Measurements from ENCODE around the gene ATG4B. TPM values are rescaled to one million over a fixed set of nuclear protein-coding genes. Genes with fewer than 3 reads are reported as not detected.

The ATG4B gene
- total RNA-seq, 1 donor from 2014 or later, result 84.4 TPM

Other genes starting within 250 kb of the ATG4B start
- gene STK25, start 129.1 kb upstream of the ATG4B start, total RNA-seq, result 285 and 334 TPM in 2 replicates
- 99.5 and 117 TPM in 2 replicates for gene BOK, start 78.9 kb upstream of the ATG4B start, total RNA-seq
- gene THAP4, start 535 bp upstream of the ATG4B start, total RNA-seq, result 46.7 and 50.9 TPM in 2 replicates
- gene DTYMK, start 49.1 kb downstream of the ATG4B start, total RNA-seq, result 26.3 and 33.4 TPM in 2 replicates
- 7.9 and 16.2 TPM in 2 replicates for gene ING5, start 64.3 kb downstream of the ATG4B start, total RNA-seq
- 8.8 and 11.2 TPM in 2 replicates for gene D2HGDH, start 96.9 kb downstream of the ATG4B start, total RNA-seq
- gene GAL3ST2, start 139.1 kb downstream of the ATG4B start, total RNA-seq, result not detected in 2 replicates
- gene NEU4, start 171.5 kb downstream of the ATG4B start, total RNA-seq, result 0.29 TPM in 1 of 2 replicates, not detected in the other
- not detected in 2 replicates for gene PDCD1, start 221.2 kb downstream of the ATG4B start, total RNA-seq
- not detected in 2 replicates for gene RTP5, start 232.0 kb downstream of the ATG4B start, total RNA-seq